CD14-positive monocyte (primary cell): ENCODE data around the gene ARSB. TPM values are rescaled to one million over a fixed set of nuclear protein-coding genes. Genes with fewer than 3 reads are reported as not detected.

ENCODE experiments used
- DNase-seq, 3 donors: peaks; one replicate each; pipeline ENCODE4 v3.0.0-alpha.2; 2011 to 2022
- H2AFZ ChIP-seq: 2 replicates; pipeline ENCODE4 v1.6.0; 2012; ENCODE audit warnings: mild to moderate bottlenecking, low read depth, low read length, inconsistent platforms; ENCODE audit not compliant: insufficient read depth, poor library complexity, severe bottlenecking
- H3K27ac ChIP-seq, 2 donors: 1 replicate in 1 of 2; 2 replicates in 1 of 2; pipeline ENCODE4 v1.5.1; 2012 to 2013; ENCODE audit warnings: low read length in 2 of 2, control low read depth in 1 of 2, inconsistent platforms in 1 of 2, low read depth in 1 of 2, mild to moderate bottlenecking in 1 of 2
- H3K27me3 ChIP-seq, 2 donors: one replicate each; pipeline versions ENCODE4 v1.6.0 to v1.6.1; 2011 to 2013; ENCODE audit warnings: low read length in 2 of 2; ENCODE audit not compliant: control insufficient read depth in 2 of 2, insufficient read depth in 2 of 2
- H3K36me3 ChIP-seq, 2 donors: replicated peaks in 1 of 2; 1 replicate in 1 of 2; 2 replicates in 1 of 2; pipeline versions ENCODE4 v1.5.1 to v1.6.1; 2012 to 2013; ENCODE audit warnings: low read length in 2 of 2, control low read depth in 1 of 2, inconsistent platforms in 1 of 2, mild to moderate bottlenecking in 1 of 2; ENCODE audit not compliant: insufficient read depth in 2 of 2, control insufficient read depth in 1 of 2
- H3K4me1 ChIP-seq, 2 donors: 1 replicate in 1 of 2; 2 replicates in 1 of 2; pipeline versions ENCODE4 v1.5.1 to v1.6.1; 2012 to 2013; ENCODE audit warnings: low read length in 2 of 2, control low read depth in 1 of 2, inconsistent platforms in 1 of 2, mild to moderate bottlenecking in 1 of 2, moderate library complexity in 1 of 2; ENCODE audit not compliant: insufficient read depth in 2 of 2, control insufficient read depth in 1 of 2
- H3K4me2 ChIP-seq: replicated peaks from 2 replicates; pipeline ENCODE3; 2012; ENCODE audit warnings: low read length, moderate library complexity, mild to moderate bottlenecking; ENCODE audit not compliant: poor library complexity, severe bottlenecking; ENCODE audit errors: extremely low read depth
- H3K4me3 ChIP-seq, 3 experiments: fragments of 200-600 bp in 1 of 3; sonication (generic) in 1 of 3; replicated peaks in 1 of 3; 1 replicate in 2 of 3; 2 replicates in 1 of 3; pipeline ENCODE4 v1.5.1; 2011 to 2013; ENCODE audit warnings: low read length in 3 of 3, mild to moderate bottlenecking in 3 of 3, control low read depth in 2 of 3, low read depth in 2 of 3, inconsistent platforms in 1 of 3, moderate library complexity in 1 of 3
- H3K79me2 ChIP-seq: 2 replicates; pipeline ENCODE4 v1.6.0; 2012; ENCODE audit warnings: mild to moderate bottlenecking, control low read depth, inconsistent platforms, low read length, moderate library complexity; ENCODE audit not compliant: insufficient read depth
- H3K9ac ChIP-seq: 2 replicates; pipeline ENCODE4 v1.6.0; 2017; ENCODE audit warnings: low read length, mild to moderate bottlenecking; ENCODE audit not compliant: insufficient read depth, poor library complexity, severe bottlenecking
- H3K9me3 ChIP-seq, 2 donors: replicated peaks in 1 of 2; 1 replicate in 1 of 2; 2 replicates in 1 of 2; pipeline versions ENCODE4 v1.5.1 to v1.6.1; 2012 to 2013; ENCODE audit warnings: low read length in 2 of 2, control low read depth in 1 of 2; ENCODE audit not compliant: control insufficient read depth in 1 of 2, insufficient read depth in 1 of 2
- H4K20me1 ChIP-seq: 2 replicates; pipeline ENCODE4 v1.6.0; 2012; ENCODE audit warnings: mild to moderate bottlenecking, low read length, control low read depth, moderate library complexity; ENCODE audit not compliant: insufficient read depth
- H3K27ac Mint-ChIP-seq, 7 donors: one replicate each; pipeline ENCODE4 v1.8.0; 2020; ENCODE audit warnings: mild to moderate bottlenecking in 7 of 7, mixed read lengths in 7 of 7, moderate library complexity in 6 of 7, inconsistent platforms in 2 of 7
- H3K27me3 Mint-ChIP-seq, 3 donors: one replicate each; pipeline ENCODE4 v1.8.0; 2021 to 2022; ENCODE audit warnings: low read depth in 3 of 3, mild to moderate bottlenecking in 3 of 3, mixed read lengths in 3 of 3, moderate library complexity in 3 of 3, inconsistent platforms in 1 of 3
- H3K36me3 Mint-ChIP-seq, 2 donors: one replicate each; pipeline ENCODE4 v1.8.0; 2020; ENCODE audit warnings: mixed read lengths in 2 of 2, inconsistent platforms in 1 of 2, mild to moderate bottlenecking in 1 of 2
- H3K4me1 Mint-ChIP-seq: one replicate; pipeline ENCODE4 v1.8.0; 2020; ENCODE audit warnings: mild to moderate bottlenecking, mixed read lengths
- H3K4me3 Mint-ChIP-seq, 2 donors: one replicate each; pipeline ENCODE4 v1.8.0; 2020; ENCODE audit warnings: mild to moderate bottlenecking in 2 of 2, mixed read lengths in 2 of 2, moderate library complexity in 1 of 2
- H3K9me3 Mint-ChIP-seq, 7 donors: one replicate each; pipeline ENCODE4 v1.8.0; 2020 to 2022; ENCODE audit warnings: mixed read lengths in 7 of 7, mild to moderate bottlenecking in 6 of 7, moderate library complexity in 6 of 7, inconsistent platforms in 2 of 7
- CTCF ChIP-seq: fragments of 200-600 bp; IDR thresholded peaks from one replicate; pipeline ENCODE4 v1.8.0; 2022; ENCODE audit warnings: antibody characterized with exemption, mild to moderate bottlenecking
- WGBS: methylation state at CpG from one replicate; pipeline ENCODE4 v1.1.5; 2013; ENCODE audit warnings: missing lambda C conversion rate; ENCODE audit not compliant: insufficient coverage; 5-methylcytosine and 5-hydroxymethylcytosine counted together
- intact Hi-C, 2 donors: fragments of 100-400 bp; cut with micrococcal nuclease; formaldehyde crosslinking; loops; one replicate each; pipeline versions ENCODE4 v1.15.0 to v1.15.1; 2023
- polyA plus RNA-seq, 3 donors: library from polyadenylated mRNA; depleted of rRNA in 1 of 3; unstranded in 2 of 3; stranded (reverse) in 1 of 3; fragments of 300-500 nt in 2 of 3; fragments of >200 nt in 1 of 3; fragmentation: Illumina TruSeq in 2 of 3; gene quantifications; 1 replicate in 2 of 3; 2 replicates in 1 of 3; pipeline ENCODE4 v1.2.3, GENCODE V29; 2012 to 2021

The ARSB gene
- polyA plus RNA-seq, 3 donors: 18.0 to 28.7 (median 18.1) TPM

DNA sequence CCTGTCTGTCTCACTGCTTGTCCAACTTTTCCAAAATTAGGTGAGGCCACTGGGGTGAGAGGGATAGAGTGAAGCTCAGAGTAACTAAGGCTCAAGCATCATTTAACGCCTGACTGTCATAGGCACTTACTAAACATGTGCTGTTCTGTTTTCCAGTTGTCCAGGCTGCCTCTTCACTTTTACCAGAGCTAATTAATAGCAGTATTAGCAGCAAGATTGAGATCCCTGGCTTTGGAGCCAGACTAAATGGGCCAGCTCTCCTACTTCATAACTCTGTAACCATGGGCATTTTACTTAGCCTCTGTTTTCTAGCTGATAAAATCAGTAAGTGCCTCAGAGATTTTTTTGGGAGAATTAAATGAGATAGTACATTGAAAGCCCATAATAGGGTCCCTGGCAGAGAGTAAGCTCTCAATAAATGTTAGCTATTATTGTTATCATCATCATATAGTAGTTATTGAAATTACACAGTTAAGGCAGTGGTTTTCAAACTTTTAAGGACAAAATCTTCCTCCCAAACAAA lies 190.4 kb downstream of the ARSB start:
- no peak overlapping the region for H3K4me2 ChIP-seq
- Mint-ChIP-seq H3K4me1 (peaks cover 6% of the 10 kb centered on the region), H3K9me3 (no peaks in the 10 kb centered on the region), H3K36me3 (peaks cover 5 to 18% of the 10 kb centered on the region in 2 donors), H3K4me3 (no peak overlapping the region), H3K27me3 (no peaks in the 10 kb centered on the region), H3K27ac (no peak overlapping the region)
- no peak for TF ChIP-seq CTCF
- 80% methylated on average over 1 of the region's 1 CpG for WGBS
- no peak for DNase-seq
- H3K9me3 ChIP-seq: no peaks in the 10 kb centered on the region
- no peaks in the 10 kb centered on the region for H4K20me1 ChIP-seq
- H3K36me3 ChIP-seq: no peaks in the 10 kb centered on the region
- H3K27ac ChIP-seq: no peak overlapping the region
- no peaks in the 10 kb centered on the region for H3K79me2 ChIP-seq
- H2AFZ ChIP-seq: no peak overlapping the region
- intact Hi-C loops: no loop called here
- peaks cover 4 to 7% of the 10 kb centered on the region in 2 donors for H3K4me1 ChIP-seq
- H3K4me3 ChIP-seq: no peak overlapping the region
- H3K9ac ChIP-seq: no peak overlapping the region
- no peaks in the 10 kb centered on the region for H3K27me3 ChIP-seq

GRCh38 chr5:78793907-78794662 lies 191.0 kb downstream of the ARSB start:
- Mint-ChIP-seq H3K27ac (peak overlapping the region in 1 of 7 donors; percentile 21), H3K4me3 (no peak overlapping the region), H3K27me3 (no peaks in the 10 kb centered on the region), H3K4me1 (peaks cover 6% of the 10 kb centered on the region), H3K36me3 (peaks cover 5 to 14% of the 10 kb centered on the region in 2 donors), H3K9me3 (no peaks in the 10 kb centered on the region)
- Histone ChIP-seq H3K4me2 (no peak overlapping the region), H4K20me1 (no peaks in the 10 kb centered on the region), H3K79me2 (no peaks in the 10 kb centered on the region), H3K9me3 (no peaks in the 10 kb centered on the region), H3K27me3 (no peaks in the 10 kb centered on the region), H3K9ac (no peak overlapping the region), H2AFZ (no peak overlapping the region), H3K36me3 (no peaks in the 10 kb centered on the region), H3K4me3 (no peak overlapping the region), H3K27ac (no peak overlapping the region), H3K4me1 (peaks cover 4 to 7% of the 10 kb centered on the region in 2 donors)
- intact Hi-C loops: no loop called here
- no peak for TF ChIP-seq CTCF
- WGBS: 100% methylated on average over 4 of the region's 7 CpGs
- DNase-seq: no peak
